ENCODE measurements around the gene SLC7A5.
"Not testable (repeated sequence)": the region's sequence is repeated elsewhere in the genome, so short reads cannot be mapped to it uniquely, and the experiment has no call there.

The SLC7A5 gene

GRCh38 chr16:87894005-87894404 lies 24.7 kb upstream of the SLC7A5 start:
- in situ Hi-C loops (cut with HindIII; ENCODE audit: low pct_ligation_motif_present, low pct_unique_long_range_greater_than_20kb, low sequenced_read_pairs), result not testable (repeated sequence)

GRCh38 chr16:87891764-87892163 lies 22.5 kb upstream of the SLC7A5 start:
- in situ Hi-C loops (cut with HindIII; ENCODE audit: low pct_ligation_motif_present, low pct_unique_long_range_greater_than_20kb, low sequenced_read_pairs), result no loop called here
- DNase-seq, result no peak

More at GRCh38 chr16:87894005-87894404, 24.7 kb upstream of the SLC7A5 start:
- DNase-seq, result peak; percentile 16

- DNase-seq; in situ Hi-C loops (cut with HindIII; ENCODE audit: low pct_ligation_motif_present, low pct_unique_long_range_greater_than_20kb, low sequenced_read_pairs): not testable (repeated sequence)
These were observed 20.5 kb upstream of the SLC7A5 start for GRCh38 chr16:87889762-87890161.

GRCh38 chr16:87888346-87888745 lies 19.0 kb upstream of the SLC7A5 start:
- in situ Hi-C loops (cut with HindIII; ENCODE audit: low pct_ligation_motif_present, low pct_unique_long_range_greater_than_20kb, low sequenced_read_pairs); DNase-seq: not testable (repeated sequence)

- in situ Hi-C loops (cut with HindIII; ENCODE audit: low pct_ligation_motif_present, low pct_unique_long_range_greater_than_20kb, low sequenced_read_pairs); DNase-seq: not testable (repeated sequence)
These were observed 18.6 kb upstream of the SLC7A5 start for GRCh38 chr16:87887931-87888330.

GRCh38 chr16:87885371-87885967 lies 16.2 kb upstream of the SLC7A5 start:
- DNase-seq; in situ Hi-C loops (cut with HindIII; ENCODE audit: low pct_ligation_motif_present, low pct_unique_long_range_greater_than_20kb, low sequenced_read_pairs): not testable (repeated sequence)

- no peak for DNase-seq
- in situ Hi-C loops (cut with HindIII; ENCODE audit: low pct_ligation_motif_present, low pct_unique_long_range_greater_than_20kb, low sequenced_read_pairs), result no loop called here
These were observed 13.2 kb upstream of the SLC7A5 start for GRCh38 chr16:87882436-87883019.

- in situ Hi-C loops (cut with HindIII; ENCODE audit: low pct_ligation_motif_present, low pct_unique_long_range_greater_than_20kb, low sequenced_read_pairs), result no loop called here
- DNase-seq, result no peak
These were observed 12.3 kb upstream of the SLC7A5 start for GRCh38 chr16:87881324-87882200.

- no peak for DNase-seq
- in situ Hi-C loops (cut with HindIII; ENCODE audit: low pct_ligation_motif_present, low pct_unique_long_range_greater_than_20kb, low sequenced_read_pairs), result no loop called here
These were observed 10.9 kb upstream of the SLC7A5 start for GRCh38 chr16:87880117-87880696.

- in situ Hi-C loops (cut with HindIII; ENCODE audit: low pct_ligation_motif_present, low pct_unique_long_range_greater_than_20kb, low sequenced_read_pairs); DNase-seq: not testable (repeated sequence)
These were observed 10.2 kb upstream of the SLC7A5 start for GRCh38 chr16:87879411-87880013.

GRCh38 chr16:87878704-87879103 lies 9.4 kb upstream of the SLC7A5 start:
- in situ Hi-C loops (cut with HindIII; ENCODE audit: low pct_ligation_motif_present, low pct_unique_long_range_greater_than_20kb, low sequenced_read_pairs), result no loop called here
- no peak for DNase-seq

- in situ Hi-C loops (cut with HindIII; ENCODE audit: low pct_ligation_motif_present, low pct_unique_long_range_greater_than_20kb, low sequenced_read_pairs), result no loop called here
- no peak for DNase-seq
These were observed 8.7 kb upstream of the SLC7A5 start for GRCh38 chr16:87877942-87878507.

- DNase-seq, result no peak
- in situ Hi-C loops (cut with HindIII; ENCODE audit: low pct_ligation_motif_present, low pct_unique_long_range_greater_than_20kb, low sequenced_read_pairs), result no loop called here
These were observed 5.5 kb upstream of the SLC7A5 start for GRCh38 chr16:87874639-87875427.

GRCh38 chr16:87870418-87871291 lies 1.3 kb upstream of the SLC7A5 start:
- in situ Hi-C loops (cut with HindIII; ENCODE audit: low pct_ligation_motif_present, low pct_unique_long_range_greater_than_20kb, low sequenced_read_pairs), result not testable (repeated sequence)
- DNase-seq, result peak; percentile 52

- in situ Hi-C loops (cut with HindIII; ENCODE audit: low pct_ligation_motif_present, low pct_unique_long_range_greater_than_20kb, low sequenced_read_pairs), result not testable (repeated sequence)
These were observed 641 bp upstream of the SLC7A5 start for GRCh38 chr16:87869879-87870417.

GRCh38 chr16:87868254-87869029 lies 865 bp downstream of the SLC7A5 start:
- in situ Hi-C loops (cut with HindIII; ENCODE audit: low pct_ligation_motif_present, low pct_unique_long_range_greater_than_20kb, low sequenced_read_pairs), result not testable (repeated sequence)
- peak; percentile 91 for DNase-seq

More at GRCh38 chr16:87869879-87870417, 641 bp upstream of the SLC7A5 start:
- DNase-seq, result not testable (repeated sequence)
